ENCODE measurements around the gene PARD3B.

DNA sequence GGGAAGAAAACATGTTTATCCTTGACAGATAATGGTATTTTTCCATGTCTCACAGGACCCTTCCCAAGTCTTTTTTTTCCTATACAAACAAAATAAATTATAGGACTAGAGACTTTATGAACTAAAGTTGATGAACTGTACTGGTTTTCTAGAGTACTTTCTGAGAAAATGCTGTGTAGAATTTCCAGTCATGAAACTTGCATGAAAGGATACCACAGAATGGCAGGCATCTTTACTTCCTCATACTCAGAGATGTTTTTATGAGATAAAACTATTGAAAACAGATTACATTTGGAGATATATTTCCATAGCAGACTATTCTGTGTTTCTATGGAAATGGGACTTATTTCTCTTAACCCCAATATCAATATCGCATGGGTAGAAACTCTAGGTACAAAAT, 403.5 kb downstream of the PARD3B start:
- TF ChIP-seq RNF2 (conservative IDR thresholded peaks at IDR 0.05; ENCODE audit: low read depth) (no peak), MEIS2 (CRISPR knock-in tag; IDR thresholded peaks at IDR 0.05) (no peak), GATA4 (IDR thresholded peaks at IDR 0.05; ENCODE audit: borderline replicate concordance, low read depth) (no peak), EZH2 (conservative IDR thresholded peaks at IDR 0.05; ENCODE audit: low read depth, low read length) (no peak), SIN3A (IDR thresholded peaks at IDR 0.05; ENCODE audit: borderline replicate concordance, low read depth, low read length) (no peak), ASH2L (IDR thresholded peaks at IDR 0.05; ENCODE audit: insufficient read length, low read depth, low read length) (no peak), NCOR1 (IDR thresholded peaks at IDR 0.05; ENCODE audit: borderline replicate concordance, low read length) (no peak), POLR2A (IDR thresholded peaks at IDR 0.05; ENCODE audit: insufficient read depth in 1 of 2, low read depth in 2 of 2, low read length in 2 of 2) (no peak)
- TF ChIP-seq, protein P1, sequence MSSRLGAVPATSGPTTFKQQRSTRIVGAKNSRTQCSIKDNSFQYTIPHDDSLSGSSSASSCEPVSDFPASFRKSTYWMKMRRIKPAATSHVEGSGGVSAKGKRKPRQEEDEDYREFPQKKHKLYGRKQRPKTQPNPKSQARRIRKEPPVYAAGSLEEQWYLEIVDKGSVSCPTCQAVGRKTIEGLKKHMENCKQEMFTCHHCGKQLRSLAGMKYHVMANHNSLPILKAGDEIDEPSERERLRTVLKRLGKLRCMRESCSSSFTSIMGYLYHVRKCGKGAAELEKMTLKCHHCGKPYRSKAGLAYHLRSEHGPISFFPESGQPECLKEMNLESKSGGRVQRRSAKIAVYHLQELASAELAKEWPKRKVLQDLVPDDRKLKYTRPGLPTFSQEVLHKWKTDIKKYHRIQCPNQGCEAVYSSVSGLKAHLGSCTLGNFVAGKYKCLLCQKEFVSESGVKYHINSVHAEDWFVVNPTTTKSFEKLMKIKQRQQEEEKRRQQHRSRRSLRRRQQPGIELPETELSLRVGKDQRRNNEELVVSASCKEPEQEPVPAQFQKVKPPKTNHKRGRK (CRISPR knock-in tag; IDR thresholded peaks at IDR 0.05): no peak
- TF ChIP-seq, protein P2, sequence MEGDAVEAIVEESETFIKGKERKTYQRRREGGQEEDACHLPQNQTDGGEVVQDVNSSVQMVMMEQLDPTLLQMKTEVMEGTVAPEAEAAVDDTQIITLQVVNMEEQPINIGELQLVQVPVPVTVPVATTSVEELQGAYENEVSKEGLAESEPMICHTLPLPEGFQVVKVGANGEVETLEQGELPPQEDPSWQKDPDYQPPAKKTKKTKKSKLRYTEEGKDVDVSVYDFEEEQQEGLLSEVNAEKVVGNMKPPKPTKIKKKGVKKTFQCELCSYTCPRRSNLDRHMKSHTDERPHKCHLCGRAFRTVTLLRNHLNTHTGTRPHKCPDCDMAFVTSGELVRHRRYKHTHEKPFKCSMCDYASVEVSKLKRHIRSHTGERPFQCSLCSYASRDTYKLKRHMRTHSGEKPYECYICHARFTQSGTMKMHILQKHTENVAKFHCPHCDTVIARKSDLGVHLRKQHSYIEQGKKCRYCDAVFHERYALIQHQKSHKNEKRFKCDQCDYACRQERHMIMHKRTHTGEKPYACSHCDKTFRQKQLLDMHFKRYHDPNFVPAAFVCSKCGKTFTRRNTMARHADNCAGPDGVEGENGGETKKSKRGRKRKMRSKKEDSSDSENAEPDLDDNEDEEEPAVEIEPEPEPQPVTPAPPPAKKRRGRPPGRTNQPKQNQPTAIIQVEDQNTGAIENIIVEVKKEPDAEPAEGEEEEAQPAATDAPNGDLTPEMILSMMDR (CRISPR knock-in tag; IDR thresholded peaks at IDR 0.05): no peak
- TF ChIP-seq, protein P3, sequence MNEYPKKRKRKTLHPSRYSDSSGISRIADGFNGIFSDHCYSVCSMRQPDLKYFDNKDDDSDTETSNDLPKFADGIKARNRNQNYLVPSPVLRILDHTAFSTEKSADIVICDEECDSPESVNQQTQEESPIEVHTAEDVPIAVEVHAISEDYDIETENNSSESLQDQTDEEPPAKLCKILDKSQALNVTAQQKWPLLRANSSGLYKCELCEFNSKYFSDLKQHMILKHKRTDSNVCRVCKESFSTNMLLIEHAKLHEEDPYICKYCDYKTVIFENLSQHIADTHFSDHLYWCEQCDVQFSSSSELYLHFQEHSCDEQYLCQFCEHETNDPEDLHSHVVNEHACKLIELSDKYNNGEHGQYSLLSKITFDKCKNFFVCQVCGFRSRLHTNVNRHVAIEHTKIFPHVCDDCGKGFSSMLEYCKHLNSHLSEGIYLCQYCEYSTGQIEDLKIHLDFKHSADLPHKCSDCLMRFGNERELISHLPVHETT (CRISPR knock-in tag; conservative IDR thresholded peaks at IDR 0.05): no peak

Measured in HepG2 (cell line).